GM18861 (cell line): ENCODE data around the gene TXLNA.
"Not testable (repeated sequence)": the region's sequence is repeated elsewhere in the genome, so short reads cannot be mapped to it uniquely, and the experiment has no call there.

Source experiments
- ATAC-seq: cut with Tn5 transposase; IDR thresholded peaks from one replicate; pipeline ENCODE4 v1.9.1; 2021; ENCODE audit not compliant: unreplicated experiment

The TXLNA gene

DNA sequence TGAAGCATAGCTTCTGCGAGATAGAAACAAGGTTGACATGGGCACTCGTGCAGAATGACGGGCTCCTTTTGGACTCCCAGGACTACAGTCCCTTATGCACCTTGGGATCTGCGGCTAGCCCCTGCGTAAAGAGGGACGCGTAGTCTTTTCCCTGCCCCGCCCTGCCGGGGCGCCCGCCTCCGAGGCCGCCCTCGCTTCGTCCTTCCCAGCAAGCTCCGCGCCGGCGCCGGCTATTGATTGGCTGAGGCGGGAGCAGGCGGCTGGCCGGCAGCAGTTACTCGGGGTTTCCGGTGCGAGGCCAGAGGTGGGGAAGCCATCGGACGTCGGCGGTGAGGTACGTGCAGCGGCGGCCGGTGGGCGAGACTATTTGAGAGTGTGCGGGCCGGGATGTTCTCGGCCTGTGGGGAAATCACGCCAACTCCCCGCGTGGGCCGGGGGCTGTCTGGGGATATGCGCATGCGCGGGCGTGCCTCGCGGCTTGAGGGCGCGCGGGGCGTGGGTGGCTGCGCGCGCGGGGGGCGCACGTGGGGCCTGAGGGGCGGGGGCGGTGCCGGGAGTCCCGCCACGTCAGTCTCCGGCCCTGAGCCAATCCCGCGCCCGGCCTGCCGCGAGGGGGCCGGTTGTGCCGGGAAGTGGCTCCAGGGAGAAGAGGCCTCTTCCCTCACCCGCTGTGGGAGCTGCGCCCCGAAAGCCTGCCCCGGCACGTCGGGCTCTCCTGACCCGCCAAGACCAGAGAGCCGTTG, at the start of gene TXLNA:
TXLNA (plus strand) TSS at position 233 of the 743 bp plus-strand sequence. CDS start 671 bp downstream, outside the sequence.
- peak; percentile 63 for ATAC-seq

DNA sequence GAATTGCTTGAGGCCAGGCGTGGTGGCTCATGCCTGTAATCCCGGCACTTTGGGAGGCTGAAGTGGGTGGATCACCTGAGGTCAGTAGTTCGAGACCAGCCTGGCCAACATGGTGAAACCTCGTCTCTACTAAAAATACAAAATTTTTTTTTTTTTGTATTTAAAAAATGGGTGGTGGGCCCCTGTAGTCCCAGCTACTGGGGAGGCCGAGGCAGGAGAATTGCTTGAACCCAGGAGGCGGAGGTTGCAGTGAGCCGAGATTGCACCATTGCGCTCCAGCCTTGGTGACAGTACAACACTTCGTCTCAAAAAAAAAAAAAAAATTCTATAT, 45.6 kb upstream of the TXLNA start:
- not testable (repeated sequence) for ATAC-seq

DNA sequence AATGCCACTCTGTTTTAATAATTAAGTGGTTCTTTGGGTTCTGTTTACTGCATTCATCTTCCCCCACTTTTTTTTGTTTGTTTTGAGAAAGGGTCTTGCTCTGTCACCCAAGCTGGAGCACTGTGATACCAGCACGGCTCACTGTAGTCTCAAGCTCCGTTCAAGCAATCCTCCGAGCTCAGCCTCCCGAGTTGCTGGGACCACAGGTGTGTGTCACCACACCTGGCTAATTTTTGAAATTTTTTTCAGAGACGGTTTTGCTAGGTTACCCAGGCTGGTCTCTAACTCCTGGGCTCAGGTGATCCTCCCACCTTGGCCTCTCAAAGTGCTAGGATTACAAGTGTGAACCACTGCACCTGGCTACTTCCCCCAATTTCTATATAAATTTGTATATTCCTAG, 42.4 kb upstream of the TXLNA start:
- no peak for ATAC-seq

DNA sequence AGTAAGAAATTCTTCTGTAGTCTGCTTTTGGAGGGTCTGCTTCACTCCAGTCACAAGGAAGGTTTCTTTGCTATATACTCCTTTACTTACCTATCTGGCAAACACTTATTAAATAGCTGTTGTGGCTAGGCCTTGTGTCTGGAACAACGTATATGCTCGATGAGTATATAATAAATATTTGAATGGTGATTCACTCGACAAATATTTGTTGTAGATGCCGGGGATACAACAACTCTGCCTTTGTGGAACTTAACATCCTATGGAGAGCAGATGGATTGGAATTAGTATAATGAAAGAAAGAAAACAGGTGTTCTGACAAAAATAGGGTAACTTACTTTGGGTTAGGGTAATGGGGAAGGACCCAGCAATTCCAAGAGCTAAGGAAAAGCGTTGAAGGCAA, 40.5 kb upstream of the TXLNA start:
- no peak for ATAC-seq

DNA sequence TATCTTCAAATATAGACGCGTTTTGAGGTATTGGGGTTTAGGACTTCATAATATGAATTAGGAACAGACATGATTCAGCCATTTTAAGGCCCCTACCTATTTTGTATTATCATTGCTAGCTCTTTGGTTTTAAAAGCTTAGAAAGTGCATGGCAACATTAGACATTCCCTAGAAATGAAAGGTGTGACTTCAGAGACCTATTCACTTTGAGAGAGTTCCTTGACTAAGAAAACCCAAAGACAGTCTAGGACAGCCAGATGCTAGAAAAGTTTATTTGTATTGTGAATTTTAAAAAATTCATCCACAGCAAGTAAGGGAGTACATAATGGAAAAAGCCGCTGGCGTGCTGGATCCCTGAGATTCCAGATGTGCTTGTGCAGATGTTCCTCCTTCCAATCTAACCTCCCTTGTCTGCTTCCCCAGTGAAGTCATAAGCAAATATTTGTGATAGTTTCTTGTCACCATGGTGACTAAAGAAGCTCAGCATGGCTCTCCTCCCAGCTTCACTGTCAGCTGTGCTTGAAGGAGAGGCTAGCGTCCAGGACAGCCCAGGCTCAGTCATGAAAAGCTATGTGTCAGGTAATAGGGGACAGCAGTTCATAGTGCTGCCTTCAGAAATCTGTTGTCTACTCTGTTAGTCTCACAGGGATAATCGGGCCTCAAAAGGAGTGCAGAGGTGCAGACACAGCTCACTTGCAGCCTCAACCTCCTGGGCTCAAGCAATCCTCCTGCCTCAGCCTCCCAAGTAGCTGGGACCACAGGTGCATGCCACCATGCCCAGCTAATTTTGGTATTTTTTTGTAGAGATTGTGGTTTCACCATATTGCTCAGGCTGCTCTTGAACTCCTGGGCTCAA, 36.8 kb upstream of the TXLNA start:
- no peak for ATAC-seq

DNA sequence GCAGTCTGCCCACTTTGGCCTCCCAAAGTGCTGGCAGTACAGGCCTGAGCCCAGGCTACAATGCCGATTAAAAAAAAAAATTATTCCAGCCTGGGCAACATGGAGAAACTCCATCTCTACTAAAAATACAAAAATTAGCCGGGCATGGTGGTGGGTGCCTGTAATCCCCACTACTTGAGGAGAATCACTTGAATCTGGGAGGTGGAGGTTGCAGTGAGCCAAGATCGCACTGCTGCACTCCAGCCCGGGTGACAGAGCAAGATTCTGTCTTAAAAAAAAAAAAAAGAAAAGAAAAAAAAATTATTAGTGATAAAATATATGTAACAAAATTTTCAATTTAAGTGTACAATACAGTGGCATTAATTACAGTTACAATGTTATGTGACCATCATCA, 36.2 kb upstream of the TXLNA start:
- ATAC-seq: not testable (repeated sequence)

DNA sequence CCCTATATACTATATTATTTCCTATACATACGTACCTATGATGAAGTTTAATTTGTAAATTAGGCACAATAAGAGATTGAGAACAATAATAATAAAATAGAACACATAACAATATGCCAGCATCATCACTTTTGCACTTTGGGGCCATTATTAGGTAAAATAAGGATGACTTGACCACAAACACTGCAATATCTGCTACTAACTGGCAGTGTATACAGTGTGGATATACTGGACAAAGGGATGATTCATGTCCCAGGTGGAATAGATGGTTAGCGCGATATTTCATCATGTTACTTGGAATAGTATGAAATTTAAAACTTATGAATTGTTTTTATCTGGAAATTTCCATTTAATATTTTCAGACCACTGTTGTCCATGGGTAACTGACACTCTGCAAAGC, 35.4 kb upstream of the TXLNA start:
- no peak for ATAC-seq

DNA sequence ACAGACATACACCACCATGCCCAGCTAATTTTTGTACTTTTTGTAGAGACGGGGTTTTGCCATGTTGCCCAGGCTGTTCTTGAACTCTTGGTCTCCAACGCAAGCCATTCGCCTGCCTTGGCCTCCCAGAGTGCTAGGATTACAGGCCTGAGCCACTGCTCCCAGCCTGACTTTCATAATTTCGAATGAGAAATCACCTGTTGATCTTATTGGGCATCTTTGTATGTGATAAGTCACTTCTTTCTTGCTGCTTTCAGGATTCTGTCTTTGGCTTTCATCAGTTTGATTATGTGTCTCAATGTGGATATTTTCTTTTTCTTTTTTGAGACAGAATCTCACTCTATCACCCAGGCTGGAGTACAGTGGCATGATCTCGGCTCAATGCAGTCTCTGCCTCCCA, 31.7 kb upstream of the TXLNA start:
- not testable (repeated sequence) for ATAC-seq

DNA sequence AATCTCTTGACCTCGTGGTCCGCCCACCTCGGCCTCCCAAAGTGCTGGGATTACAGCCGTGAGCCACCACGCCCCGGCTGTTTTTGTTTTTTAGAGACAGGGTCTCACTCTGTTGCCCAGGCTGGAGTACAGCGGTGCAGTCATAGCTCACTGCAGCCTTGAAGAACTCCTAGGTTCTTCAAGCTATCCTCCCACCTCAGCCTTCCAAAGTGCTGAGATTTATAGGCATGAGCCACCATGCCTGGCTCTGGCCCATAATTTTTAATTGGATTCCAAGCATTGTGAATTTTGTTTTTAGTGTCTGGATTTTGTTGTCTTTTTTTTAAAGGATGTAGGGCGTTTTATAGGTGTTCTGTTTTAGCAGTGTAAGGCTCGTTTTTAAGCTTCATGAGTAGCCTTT, 28.6 kb upstream of the TXLNA start:
- ATAC-seq: no peak

DNA sequence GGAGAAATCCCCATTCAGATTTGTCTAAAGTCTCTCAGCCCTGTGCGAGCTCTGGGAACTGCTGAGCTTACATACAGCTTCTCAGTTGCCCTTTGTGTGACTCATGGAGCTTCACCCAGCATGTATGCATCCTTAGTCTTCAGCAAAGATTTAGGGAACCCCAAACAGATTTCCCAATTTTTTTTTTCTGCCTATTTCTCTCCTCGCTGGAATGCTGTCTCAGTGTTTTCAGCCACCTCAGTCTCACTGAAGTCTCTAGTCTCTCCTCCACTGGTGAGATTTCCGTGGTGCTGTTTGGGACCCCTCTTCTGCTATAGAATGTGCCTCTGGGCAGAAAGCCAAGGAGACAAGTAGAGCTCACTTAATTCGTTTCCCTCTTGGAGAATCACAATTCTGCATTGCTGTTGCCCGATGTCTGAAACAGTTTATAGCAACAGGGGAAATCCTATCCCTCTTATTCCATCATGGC, 28.1 kb upstream of the TXLNA start:
- ATAC-seq: no peak

DNA sequence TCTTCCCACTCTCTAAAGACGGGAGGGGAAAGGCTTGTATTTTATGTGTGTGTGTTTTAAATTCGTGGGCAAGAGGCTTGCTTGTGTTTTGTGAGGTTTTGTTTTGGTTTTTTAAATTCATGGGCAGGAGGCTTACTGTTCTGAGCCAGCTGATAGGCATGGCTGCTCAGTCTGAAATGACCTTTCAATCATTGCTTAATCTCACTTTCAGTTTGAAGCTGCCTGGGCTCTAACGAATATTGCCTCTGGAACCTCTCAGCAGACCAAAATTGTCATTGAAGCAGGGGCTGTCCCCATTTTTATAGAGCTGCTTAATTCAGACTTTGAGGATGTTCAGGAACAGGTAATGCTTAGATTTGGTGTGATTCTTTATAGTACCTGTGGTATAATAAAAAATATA, 20.3 kb upstream of the TXLNA start:
- no peak for ATAC-seq

DNA sequence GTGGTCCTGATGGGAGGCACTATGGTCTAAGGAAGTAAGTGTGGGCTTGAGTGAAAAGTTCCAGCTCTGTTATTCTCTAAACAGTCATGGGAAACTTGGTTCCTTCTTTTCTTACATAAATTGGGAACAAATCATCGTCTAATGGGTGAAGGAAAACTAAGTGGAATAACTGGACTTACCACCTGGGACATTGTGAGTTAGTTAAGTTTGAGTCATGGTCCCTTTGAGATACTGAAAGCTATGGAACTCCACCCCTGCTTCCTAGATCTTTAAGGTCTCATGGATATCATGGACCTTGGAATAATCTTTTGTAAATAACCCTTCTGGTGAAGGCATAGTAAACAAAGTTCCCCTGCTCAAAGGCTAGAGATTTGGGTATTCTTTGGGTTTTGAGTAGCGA, 16.1 kb upstream of the TXLNA start:
- no peak for ATAC-seq

DNA sequence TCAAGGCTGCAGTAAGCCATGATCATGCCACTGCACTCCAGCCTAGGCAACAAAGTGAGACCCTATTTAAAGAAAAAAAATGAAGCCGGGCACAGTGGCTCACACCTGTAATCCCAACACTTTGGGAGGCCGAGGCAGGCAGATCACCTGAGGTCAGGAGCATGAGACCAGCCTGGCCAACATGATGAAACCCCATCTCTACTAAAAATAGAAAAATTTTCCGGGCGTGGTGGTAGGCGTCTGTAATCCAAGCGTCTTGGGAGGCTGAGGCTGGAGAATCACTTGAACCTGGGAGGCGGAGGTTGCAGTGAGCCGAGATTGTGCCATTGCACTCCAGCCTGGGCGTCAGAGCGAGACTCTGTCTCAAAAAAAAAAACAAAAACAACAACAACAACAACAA, 13.8 kb upstream of the TXLNA start:
- not testable (repeated sequence) for ATAC-seq

DNA sequence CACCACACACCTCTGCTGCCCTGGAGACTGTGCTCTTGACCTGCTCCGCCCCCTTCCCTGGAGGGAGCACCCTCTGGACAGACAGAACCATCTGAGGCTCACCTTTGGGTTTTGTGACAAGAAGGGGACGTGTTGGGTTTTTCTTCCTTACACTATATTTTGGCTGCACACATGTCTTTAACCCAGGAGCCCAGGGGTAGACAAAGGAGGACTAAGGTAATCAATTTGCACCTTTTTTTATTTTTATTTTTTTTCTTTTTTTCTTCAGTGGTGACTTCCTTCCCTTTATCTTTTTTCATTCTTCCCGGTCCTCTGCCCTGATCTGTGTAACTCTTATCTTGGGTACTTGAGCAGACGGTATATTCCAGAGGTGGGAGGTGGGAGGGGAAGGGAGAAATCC, 8.5 kb upstream of the TXLNA start:
- ATAC-seq: no peak

DNA sequence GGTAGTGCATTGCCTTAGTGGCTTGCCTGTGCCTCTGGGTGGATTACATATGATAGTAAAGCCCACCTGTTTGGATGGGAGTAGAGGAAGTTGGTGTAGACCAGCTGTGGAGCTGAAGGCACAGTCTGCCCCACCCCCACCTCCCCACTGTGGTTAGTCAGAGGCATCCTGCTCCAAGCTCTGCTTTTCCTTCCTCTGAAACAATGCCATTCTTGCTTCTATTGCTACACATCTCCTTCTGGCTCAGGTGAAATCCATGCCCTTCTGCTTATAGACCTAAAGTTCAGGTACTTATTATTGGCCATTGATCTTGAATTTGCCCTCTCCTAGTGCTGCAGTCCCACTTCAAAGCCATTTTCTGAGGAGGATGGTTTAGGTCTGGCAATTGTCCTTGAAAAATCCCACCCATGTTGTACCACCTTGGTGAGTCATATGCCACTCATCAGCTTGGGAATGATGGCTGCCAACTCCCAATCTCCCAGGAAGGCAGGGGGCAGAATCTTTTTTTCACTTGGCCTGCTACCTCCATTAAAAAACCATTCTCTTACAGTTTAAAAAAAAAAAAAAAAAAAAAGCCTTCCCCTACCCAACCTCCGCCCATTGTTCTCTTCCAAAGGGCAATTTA, 6.7 kb upstream of the TXLNA start:
- ATAC-seq: no peak

DNA sequence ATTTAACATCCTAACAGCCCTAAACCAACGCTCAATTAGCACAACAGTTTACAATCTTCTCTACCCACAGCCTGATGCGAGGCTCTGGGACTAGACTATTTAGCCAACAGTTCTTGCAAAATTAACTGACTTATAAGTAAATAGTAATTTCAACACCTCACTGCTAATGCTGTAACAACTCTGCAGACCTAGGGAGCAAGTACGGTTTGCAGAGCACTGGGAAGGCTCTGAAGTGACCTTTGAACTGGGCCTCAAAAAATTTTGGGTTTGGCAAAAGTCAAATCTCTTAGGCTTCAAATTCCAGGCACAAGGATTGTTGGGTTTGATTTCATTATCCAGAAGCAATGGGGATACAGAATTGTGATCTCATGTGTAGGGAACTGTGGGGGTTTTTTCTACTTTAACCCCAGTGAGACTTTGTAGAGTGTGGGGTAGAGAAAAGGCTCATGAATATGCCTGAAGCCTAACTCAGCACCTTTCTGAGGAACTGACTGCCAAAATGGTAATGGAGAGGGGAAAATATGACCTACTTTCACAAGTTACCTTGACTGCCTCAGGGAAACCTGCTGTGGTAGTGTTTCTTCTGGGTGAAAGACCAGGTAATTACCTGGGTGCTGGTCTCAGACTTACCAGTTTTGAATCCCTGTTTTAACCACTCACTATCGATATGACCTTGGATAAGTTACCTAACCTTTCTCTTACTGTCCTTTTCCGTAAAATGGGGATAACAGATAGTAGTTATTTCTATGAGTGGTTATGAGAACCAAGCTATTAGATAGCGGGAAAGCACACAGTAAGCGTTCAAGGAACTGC, 889 bp upstream of the TXLNA start:
- no peak for ATAC-seq

DNA sequence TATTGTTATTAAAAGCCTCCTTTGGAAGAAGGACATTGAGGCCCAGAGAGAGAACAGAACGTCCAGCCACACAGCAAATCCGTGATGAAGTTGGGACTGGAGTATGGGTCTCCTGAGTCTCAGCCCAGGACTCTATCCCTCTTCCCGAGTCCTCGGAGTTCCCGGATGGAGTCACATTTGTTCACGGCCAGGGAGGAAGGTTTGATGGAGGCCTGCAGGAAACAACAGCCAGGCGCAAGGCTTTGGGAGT, 357 bp upstream of the TXLNA start:
- ATAC-seq: no peak

DNA sequence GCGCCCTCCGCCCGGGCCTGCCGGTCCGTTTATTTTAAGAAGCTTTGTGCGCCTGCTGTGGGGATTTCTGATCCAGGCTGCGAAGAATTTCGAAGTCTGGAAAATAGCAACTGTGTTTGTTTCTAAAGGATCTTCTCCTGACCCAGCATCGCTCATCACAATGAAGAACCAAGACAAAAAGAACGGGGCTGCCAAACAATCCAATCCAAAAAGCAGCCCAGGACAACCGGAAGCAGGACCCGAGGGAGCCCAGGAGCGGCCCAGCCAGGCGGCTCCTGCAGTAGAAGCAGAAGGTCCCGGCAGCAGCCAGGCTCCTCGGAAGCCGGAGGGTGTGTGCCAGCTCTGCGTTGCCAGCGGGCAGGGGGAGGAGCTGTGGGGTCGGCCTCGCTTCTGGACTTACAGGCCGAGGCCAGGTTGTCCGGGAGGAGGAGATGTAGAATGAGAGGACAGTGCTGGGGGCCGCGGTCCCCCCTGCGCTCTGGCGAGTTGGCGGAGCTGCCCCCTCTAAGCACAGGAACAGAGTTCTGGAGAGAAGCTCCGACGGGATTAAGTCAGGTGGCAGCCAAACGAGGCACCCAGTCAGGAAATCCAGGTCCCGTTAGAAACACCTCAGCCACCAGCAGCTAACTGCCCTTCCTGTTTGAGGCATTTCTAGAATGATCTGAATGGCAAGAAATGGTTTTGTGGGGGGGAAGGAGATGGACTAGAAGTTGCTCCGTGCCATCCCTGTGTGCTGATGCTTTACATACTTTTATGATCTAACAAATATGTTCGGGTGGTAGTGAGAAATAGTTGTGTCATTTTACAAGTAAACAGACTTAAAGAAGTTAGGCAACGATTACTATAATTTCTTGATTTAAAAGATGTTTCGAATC, 948 bp downstream of the TXLNA start:
- ATAC-seq: no peak

DNA sequence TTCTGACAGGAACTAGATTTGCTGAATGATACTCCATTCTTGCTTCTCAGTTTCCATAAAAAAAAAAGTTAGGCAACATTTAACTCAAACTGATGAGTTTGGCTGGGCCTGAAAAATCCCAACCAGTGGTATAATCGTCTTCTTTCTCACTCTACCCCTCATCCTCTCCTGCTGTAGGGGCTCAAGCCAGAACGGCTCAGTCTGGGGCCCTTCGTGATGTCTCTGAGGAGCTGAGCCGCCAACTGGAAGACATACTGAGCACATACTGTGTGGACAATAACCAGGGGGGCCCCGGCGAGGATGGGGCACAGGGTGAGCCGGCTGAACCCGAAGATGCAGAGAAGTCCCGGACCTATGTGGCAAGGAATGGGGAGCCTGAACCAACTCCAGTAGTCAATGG, 1.6 kb downstream of the TXLNA start:
- no peak for ATAC-seq

DNA sequence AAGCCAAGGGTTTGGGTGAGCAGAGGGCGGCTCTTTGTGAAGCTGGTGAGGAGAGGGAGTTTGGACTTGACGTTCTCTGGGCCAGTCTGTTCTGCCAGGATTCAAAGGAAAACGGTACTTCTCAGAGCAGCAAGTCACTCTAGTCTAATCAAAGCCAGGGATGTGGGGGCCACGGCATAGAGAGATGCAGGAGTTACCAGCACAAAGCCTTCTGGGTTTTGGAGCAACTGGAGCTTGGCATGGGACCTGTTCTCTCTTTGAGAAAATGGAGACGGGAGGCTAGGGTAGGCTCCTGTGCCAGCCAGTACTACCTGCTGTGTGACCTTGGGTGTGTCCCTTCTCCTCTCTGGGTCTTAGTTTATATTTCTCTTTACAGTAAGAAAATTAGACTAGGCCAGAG, 2.1 kb downstream of the TXLNA start:
- ATAC-seq: no peak
